ENCODE data around the gene ANKRD24.
A peak's percentile ranks its signal among the peaks of the same experiment; 100 is the strongest.
"Not testable (repeated sequence)": the region's sequence is repeated elsewhere in the genome, so short reads cannot be mapped to it uniquely, and the experiment has no call there.

Gene ANKRD24

DNA sequence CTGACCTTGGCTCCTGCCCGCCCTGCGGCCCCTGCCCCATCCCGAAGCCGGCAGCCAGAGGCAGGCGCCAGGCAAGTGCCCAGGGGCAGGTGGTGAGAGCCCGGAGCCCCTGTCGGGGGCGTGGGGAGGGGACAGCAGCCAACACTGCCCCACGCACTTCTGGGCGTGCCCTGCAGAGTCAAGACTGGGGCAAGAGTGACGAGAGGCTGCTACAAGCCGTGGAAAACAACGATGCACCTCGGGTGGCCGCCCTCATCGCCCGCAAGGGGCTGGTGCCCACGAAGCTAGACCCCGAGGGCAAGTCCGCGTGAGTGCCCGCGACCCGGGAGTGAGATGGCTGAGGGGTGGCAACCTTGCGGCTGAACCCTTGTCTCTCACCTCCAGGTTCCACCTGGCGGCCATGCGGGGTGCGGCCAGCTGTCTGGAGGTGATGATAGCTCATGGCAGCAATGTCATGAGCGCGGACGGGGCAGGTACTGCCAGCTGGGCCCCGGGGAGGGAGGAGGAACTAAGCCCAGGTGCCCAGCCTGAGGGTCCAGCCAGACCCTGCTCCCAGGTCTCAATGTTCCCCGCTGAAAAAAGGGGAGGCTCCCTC lies 17.3 kb downstream of the ANKRD24 start:
- DNase-seq, result no peak

DNA sequence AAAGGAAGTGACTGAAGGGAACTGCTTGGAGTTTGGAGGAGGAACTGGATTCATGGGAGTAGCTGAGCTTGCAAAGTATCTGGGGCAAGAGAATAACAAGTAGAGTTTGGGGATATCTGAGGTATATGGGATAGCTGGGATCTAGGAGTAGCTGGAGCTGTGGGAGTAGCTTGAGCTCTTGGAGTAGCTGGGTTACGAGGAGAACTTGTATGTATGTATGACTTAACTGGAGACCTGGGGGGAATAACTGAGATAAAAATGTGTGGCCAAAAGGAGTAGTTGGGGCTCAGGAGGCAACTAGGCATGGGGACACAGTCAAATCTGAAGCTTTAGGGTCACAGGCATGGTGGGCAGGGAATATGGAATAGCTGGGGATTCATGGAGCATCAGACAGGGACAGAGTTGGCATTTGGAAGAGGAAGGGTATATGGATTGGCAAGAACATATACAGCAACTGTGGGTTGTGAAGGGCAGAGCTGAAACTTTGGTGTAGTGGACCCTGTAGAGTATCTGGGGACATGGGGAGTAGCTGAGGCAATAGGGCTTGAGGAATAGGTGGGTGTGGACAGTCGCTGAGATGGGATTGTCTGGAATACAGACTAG lies 18.6 kb downstream of the ANKRD24 start:
- no peak for DNase-seq

DNA sequence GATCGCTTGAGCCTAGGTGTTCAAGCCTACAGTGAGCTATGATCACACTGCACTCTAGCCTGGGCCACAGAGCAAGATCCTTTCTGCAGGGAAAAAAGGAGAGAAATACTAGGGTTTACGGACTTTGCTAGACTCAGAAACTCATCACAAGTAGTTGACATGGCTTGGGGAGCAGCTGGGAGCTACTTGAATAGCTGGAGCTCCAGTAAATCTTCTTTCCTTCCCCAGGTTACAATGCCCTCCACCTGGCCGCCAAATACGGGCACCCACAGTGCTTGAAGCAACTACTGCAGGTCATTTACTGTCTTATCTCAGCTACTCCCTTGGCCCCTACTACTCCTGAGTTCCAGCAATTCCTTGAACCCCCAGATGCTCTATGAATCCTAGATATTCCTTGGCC lies 19.3 kb downstream of the ANKRD24 start:
- no peak for DNase-seq

DNA sequence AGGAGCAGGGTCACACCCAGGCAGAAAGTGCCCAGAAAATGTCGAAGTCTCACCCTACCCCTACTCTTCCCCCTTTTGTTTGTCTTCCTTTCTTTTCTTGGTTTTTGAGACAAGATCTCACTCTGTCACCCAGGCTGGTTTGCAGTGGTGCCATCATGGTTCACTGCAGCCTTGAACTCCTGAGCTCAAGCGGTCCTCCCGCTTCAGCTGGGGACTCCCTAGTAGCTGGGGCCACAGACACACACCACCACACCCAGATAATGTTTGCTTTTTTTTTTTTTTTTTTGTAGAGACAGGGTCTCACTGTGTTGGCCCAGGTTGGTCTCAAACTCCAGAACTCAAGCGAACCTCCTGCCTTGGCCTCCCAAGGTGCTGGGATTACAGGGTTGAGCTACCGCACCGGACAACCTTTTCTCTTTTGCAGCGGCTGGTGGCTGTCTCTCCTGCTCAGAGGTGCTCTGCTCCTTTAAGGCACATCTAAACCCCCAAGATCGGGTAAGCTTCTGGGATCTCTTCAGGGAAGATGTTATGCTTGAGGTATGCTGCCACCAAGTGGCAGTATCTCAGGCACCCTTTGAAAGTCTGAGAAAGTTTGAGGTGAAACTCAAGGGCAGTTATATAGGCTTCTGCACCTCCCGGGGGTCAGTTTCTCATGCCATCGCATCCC lies 24.5 kb downstream of the ANKRD24 start:
- no peak for DNase-seq

DNA sequence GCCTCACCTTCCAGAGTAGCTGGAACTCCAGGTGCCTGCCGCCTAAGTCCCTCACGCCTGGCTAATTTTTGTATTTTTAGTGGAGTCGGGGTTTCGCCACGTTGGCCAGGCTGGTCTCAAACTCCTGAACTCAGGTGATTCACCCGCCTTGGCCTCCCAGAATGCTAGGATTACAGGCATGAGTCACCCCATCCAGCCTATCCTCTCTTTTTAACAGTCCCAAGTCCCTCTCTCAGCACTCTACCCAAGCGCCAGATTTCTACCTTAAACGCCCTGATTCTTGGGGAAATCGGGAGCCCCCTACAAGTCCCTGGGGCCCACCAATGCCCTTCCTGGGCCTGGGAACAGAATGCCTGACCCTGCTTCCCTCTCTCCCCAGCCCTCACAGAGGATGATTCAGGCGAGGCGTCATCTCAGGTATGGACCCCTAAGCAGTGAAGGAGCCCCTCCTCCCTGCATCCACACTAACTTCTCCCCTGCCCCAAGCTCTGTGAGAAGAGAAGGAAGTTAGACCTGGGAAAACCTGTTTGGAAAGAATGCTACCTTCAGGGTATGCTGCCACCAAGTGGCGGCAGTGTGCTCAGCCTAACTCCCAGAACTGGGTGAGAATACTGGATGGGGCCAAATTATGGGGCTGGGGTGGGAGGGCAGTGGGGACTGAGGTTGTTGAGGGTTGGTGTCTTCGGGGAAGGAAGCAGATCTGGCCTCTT lies 26.1 kb downstream of the ANKRD24 start:
- no peak for DNase-seq

DNA sequence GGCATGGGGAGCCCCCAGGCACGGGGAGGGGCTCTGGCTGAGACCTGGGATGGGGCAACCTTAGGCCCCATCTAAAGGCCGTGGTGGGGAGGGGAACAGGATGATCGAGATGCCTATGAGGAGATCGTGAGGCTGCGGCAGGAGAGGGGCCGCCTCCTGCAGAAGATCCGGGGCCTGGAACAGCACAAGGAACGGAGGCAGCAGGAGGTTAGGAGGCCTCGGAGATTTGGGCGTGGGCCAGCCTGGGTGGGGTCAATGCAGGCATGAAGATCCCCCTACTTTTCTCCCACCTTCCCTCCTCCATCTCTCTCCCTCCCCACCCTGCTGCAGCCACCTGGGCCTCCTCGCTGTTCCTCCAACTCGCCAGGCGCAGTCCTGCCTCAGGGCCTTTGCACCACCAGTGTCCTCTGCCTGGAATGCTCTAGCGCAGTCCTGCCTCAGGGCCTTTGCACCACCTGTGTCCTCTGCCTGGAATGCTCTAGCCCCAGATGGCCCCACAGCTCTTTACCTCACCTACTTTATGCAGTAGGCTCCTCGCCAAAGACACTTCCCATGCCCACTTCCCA lies 27.8 kb downstream of the ANKRD24 start:
- no peak for DNase-seq

DNA sequence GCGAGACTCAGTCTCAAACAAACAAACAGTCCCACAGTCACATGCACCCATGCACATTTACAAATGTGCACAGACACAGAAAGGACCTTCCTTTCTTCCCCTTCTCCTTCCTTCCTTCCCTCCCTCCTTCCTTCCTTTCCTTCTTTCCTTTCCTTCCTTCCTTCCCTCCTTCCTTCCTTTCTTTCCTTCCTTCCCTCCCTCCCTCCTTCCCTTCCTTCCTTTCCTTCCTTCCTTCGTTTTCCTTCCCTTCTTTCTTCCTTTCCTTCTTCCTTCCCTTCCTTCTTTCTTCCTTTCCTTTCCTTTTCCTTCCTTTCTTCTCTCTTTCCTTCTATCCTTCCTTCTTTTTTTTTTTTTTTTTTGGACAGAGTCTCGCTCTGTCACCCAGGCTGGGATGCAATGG lies 30.6 kb downstream of the ANKRD24 start:
- DNase-seq, result no peak

DNA sequence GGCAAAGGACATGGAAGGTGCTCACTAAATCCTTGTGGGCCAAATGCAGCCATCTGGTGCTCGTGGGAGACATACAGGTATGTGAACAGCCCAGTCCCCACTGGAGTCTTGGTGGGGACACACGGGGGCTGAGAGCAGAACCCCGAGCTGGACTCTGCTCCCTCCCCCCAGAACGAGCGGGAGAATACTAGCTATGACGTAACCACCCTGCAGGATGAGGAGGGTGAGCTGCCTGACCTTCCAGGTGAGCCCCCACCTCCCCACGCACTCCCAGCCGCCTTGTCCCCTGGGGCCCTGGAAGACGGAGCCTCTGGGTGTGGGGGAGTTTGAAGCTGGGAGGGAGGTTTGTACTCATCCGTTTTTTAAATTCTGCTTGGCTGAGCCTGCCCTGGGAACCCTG lies 33.3 kb downstream of the ANKRD24 start:
- no peak for DNase-seq

DNA sequence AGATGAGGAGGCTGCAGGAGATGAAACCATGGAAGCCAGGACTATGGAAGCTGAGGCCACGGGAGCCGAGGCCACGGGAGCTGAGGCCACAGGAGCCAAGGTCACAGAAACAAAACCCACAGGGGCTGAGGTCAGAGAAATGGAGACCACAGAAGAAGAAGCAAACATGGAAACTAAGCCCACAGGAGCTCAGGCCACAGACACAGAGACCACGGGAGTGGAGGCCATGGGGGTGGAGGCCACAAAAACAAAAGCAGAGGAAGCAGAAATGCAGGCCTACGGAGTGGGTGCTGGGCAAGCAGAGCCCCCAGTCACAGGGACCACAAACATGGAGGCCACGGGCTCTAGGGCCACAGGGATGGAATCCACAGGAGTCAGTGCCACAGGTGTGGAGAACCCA lies 34.4 kb downstream of the ANKRD24 start:
- no peak for DNase-seq

DNA sequence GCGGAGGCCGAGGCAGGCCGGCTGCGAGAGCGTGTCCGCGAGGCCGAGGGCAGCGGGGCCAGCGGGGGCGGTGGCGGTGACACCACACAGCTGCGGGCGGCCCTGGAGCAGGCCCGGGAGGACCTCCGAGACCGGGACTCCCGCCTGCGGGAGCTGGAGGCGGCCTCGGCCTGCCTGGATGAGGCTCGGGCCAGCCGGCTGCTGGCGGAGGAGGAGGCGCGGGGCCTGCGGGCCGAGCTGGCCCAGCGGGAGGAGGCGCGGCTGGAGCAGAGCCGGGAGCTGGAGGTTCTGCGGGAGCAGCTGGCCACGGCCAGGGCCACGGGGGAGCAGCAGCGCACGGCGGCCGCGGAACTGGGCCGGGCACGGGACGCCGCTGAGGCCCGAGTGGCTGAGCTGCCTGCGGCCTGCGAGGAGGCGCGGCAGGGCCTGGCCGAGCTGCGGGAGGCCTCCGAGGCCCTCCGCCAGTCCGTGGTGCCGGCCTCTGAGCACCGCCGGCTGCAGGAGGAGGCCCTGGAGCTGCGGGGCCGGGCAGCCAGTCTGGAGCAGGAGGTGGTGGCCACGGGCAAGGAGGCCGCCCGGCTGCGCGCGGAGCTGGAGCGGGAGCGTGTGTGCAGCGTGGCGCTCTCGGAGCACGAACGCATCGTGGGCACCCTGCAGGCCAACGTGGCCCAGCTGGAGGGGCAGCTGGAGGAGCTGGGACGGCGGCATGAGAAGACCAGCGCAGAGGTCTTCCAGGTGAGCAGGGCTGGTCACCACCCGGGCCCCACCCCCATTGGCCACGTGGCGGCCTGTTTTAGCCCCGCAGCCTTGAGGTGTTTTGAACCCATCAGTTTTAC lies 35.2 kb downstream of the ANKRD24 start:
- no peak for DNase-seq

DNA sequence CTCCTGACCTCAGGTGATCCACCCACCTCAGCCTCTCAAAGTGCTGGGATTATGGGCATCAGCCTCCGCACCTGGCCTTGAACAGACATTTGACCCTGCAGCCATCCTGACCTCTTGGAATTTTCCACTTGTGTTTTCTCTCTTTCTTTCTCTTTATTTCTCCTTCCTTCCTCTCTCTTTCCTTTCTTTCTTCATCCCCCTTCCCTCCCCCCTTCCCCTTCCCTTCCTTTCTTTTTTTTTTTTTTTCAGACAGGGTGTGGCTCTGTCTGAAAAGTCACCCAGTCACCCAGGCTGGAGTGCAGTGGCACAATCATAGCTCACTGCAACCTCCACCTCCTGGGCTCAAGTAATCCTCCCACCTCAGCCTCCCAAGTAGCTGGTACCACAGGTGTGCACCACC lies 36.0 kb downstream of the ANKRD24 start:
- DNase-seq, result not testable (repeated sequence)

DNA sequence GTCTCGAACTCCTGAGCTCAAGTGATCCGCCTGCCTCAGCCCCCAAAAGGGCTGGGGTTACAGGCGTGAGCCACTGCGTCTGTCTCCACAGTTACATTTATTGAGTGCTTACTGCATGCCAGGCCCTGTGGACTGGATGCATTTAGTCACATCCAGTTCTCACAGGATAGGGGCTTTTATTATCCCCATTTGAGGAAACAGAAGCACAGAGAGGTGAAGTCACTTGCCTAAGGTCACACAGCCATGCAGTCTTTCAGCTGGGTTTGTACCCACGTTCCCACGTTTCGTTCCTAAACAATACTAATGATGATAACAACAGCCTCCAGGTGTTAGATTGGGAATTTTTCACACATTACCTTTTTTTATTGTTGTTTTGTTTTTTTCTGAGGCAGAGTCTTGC lies 37.7 kb downstream of the ANKRD24 start:
- DNase-seq, result no peak

DNA sequence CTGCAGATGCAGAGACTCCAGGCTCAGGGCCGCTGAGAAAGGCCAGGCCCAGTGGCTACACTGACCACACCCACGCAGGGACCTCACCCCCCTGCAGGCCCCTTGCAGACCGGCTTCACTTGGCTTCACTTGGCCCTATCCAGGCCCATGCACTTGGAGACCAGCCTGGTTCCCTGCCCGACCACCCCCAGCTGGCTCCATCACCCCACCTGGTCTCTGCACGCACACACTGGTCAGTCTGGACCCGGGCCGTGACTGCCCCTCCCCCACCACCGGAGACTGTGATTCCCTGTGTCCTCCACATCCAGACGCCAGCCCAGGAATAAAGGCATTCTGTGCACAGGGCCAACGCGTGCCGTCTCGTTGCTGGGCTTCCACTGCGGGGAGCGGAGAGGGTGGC lies 42.0 kb downstream of the ANKRD24 start:
- DNase-seq, result peak; percentile 64

DNA sequence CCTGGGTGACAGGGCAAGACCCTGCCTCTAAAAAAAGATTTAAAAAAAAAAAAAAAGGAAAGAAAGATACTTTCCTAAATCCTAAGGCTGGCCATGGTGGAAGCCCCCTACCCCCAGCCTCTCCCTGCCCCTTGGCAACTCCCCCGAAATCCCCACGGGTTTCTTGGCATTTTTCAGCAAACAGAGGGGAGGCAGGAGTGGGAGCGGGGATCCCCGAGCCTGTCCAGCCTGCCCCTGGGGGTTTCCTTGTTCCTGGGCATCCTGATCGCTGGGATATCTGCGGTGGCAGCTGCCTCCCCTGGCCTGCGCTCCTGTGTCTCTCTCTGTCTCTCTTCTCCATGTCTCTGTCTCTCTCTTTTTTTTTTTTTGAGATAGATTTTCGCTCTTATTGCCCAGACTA lies 43.4 kb downstream of the ANKRD24 start:
- no peak for DNase-seq

DNA sequence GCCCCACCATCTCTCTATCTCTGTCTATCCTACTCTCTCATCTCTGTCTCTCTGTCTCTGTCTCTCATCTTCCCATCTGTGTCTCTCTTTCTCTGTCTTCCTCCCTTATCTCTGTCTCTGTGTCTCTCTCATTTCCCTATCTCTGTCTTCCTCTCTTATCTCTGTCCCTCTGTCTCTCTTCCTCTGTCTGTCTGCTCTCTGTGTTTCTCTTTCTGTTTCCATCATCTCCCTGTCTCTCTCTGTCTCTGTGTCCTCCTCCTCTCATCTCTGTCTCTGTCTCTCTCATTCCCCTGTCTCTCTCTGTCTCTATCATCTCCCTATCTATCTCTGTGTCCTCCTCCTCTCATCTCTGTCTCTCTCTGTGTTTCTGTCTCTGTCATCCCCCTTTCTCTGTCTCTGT lies 45.3 kb downstream of the ANKRD24 start:
- no peak for DNase-seq

DNA sequence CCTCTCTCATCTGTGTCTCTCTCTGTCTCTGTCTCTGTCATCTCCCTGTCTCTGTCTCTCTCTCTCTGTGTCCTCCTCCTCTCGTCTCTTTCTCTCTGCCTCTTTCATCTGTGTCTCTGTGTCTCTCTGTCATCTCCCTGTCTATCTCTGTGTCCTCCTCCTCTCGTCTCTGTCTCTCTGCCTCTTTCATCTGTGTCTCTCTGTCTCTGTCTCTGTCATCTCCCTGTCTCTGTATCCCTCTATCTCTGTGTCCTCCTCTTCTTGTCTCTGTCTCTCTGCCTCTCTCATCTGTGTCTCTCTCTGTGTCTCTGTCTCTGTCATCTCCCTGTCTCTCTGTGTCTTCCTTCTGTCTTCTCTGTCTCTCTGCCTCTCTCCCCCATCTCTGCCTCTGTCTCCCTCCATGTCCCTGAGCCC lies 46.3 kb downstream of the ANKRD24 start:
- no peak for DNase-seq

DNA sequence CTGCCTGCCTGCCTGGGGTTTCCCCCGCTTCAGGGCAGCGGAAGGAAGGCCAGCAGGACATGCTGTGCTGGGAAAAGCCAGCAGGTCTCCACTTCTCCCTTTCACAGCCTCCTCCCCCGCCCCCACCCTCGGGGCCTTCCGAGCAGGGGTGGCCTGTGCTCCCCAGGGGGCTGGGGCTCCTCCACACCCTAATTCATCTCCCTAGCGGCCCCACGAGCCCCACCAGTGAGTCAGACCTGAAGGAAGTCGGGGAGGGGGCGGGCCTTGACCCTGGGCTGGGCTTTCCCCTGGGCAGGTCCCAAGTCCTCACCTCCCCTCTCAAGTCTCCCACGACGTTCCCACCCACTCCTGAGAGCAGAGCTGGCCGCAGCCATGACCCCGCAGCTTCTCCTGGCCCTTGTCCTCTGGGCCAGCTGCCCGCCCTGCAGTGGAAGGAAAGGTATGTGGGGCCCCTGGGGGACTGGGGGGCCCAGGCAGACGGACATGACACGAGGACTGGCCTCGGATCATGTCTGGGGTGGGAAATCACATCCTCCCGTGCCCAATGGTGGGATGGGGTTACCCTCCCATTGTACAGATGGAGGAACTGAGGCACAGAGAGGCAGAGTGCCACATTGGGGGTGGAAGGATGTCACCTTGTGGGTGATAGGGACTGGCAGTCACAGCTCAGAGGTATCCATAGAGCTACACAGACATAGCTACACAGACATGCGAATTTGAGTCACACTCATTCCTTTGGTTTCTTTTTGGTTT lies 46.9 kb downstream of the ANKRD24 start, which contains the start of gene EBI3:
Gene EBI3 (plus strand): TSS at position 345 of the 753 bp plus-strand sequence. CDS start 28 bp downstream, at position 373.
- no peak for DNase-seq

DNA sequence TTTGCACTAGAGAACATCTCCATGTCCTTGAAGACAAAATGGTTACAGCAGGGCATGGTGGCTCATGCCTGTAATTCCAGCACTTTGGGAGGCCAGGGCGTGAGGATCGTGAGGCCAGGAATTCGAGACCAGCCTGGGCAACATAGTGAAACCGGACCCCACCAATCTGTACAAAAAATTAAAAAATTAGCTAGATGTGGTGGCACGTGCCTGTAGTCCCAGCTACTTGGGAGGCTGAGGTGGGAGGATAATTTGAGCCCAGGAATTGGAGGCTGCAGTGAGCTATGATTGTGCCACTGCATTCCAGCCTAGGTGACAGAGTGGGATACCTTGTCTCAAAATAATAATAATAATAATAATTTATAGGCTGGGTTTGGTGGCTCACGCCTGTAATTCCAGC lies 47.7 kb downstream of the ANKRD24 start:
- DNase-seq, result not testable (repeated sequence)

DNA sequence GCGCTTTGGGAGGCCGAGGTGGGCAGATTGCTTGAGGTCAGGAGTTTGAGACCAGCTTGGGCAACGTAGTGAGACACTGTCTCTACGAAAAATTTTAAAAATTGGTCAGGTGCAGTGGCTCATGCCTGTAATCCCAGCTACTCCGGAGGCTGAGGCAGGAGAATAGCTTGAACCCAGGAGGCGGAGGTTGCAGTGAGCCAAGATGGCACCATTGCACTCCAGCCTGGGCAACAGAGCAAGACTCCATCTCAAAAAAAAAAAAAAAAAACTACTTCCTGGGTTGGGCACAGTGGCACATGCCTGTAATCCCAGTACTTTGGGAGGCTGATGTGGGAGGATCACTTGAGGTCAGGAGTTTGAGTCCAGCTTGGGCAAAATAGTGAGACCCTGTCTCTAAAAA lies 49.0 kb downstream of the ANKRD24 start:
- DNase-seq, result not testable (repeated sequence)

DNA sequence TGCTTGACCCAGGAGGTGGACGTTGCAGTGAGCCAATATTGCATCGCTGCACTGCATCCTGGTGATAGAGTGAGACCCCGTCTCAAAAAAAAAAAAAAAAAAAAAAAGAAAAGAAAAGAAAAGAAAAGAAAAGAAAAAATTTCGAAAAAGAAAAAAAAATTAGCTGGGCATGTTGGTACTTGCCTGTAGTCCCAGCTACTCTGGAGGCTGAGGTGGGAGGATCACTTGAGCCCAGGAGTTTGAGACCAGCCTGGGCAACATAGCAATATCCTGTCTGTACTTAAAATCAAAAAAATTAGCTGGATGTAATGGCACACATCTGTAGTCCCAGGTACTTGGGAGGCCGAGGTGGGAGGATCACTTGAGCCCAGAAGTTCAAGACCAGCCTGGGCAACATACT lies 49.6 kb downstream of the ANKRD24 start:
- DNase-seq, result not testable (repeated sequence)

DNA sequence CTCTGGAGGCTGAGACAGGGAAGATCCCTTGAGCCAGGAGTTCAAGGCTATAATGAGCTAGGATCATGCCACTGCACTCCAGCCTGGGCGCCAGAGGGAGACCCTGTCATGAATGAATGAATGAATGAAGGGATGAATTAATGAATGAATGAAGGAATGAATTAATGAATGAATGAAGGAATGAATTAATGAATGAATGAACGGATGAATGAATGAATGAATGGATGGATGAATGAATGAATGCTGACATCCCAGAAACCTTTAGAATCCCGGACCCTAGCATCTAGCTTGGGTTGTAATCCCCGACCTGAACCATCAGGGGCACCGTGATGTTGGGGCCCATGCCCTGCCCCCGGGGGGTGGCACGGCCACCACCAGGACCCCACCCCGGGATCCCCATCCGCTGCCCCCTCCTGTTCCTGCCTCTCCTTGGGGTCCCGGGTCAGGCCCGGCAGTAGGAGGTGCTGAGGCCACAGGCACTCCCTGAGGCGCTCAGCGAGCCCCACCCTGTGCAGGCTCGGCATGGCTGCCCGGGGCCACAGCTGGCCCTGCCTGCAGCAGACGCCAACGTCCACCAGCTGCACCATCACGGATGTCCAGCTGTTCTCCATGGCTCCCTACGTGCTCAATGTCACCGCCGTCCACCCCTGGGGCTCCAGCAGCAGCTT lies 50.3 kb downstream of the ANKRD24 start:
- DNase-seq, result no peak

All from left hindlimb (tissue), 1 donor.